ENCODE data around the gene ERBB4.

ERBB4 gene

DNA sequence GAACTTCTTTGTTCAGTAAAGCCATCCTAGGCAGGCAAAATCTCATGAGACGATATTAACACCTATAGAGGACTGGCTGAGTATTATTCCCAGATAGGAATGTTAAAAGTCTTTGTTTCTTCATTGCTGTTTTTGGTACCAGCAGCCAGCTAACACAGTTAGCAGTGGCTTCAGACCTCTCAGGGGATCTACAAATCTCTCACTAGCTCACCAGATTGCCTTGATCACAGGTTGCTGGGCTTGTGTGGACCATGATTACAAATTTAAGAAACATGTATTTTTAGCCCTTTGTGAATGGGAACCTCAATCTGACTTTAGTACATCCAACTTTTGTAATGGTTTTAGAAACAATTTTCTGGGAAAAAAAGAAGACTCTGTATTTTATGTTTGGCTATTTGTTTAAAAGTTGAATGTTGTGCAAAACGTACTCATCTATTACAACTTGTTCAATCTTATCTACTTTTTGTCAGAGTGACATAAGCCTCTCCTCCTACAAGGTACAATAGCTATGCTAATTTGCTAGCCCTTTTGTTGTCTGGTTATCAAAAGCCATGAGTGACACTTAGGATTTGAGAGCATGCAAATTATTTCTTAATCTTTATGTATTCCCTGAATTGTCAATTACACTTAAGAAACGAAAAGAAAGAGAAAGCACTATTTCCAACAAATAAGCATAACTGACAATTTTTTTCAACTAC is 693.1 kb downstream of the ERBB4 start:
- DNase-seq (ENCODE audit: low read depth), result no peak
- H3K4me3 ChIP-seq (ENCODE audit: control insufficient read depth, low read depth, low read length), result no peak overlapping the region
- TF ChIP-seq CTCF (conservative IDR thresholded peaks at IDR 0.05; ENCODE audit: control insufficient read depth, insufficient read depth, low read depth, low read length), result no peak

GRCh38 chr2:211837706-211838105 is 700.9 kb downstream of the ERBB4 start:
- TF ChIP-seq CTCF (conservative IDR thresholded peaks at IDR 0.05; ENCODE audit: control insufficient read depth, insufficient read depth, low read depth, low read length), result no peak
- DNase-seq (ENCODE audit: low read depth), result no peak
- no peak overlapping the region for H3K4me3 ChIP-seq (ENCODE audit: control insufficient read depth, low read depth, low read length)

DNA sequence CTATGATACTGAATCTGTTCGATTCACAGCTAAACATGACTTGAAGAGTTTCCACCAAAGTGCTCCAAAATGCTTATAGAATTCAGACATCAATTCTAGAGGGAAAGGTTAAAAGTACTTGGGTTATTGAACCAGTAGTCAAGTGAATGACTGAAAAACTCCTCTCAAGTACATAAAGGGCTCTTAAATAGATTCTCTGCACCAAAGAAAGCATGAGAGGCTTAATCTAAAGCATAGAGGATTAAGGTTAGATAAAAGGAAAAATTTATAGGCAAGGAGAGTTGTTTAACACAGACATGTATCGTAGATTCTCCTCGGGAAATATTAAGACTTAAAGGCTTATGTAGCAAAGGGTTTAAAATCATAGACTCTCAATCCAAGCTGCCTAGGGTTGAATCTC is 701.4 kb downstream of the ERBB4 start:
- TF ChIP-seq CTCF (conservative IDR thresholded peaks at IDR 0.05; ENCODE audit: control insufficient read depth, insufficient read depth, low read depth, low read length), result no peak
- DNase-seq (ENCODE audit: low read depth), result no peak
- no peak overlapping the region for H3K4me3 ChIP-seq (ENCODE audit: control insufficient read depth, low read depth, low read length)

DNA sequence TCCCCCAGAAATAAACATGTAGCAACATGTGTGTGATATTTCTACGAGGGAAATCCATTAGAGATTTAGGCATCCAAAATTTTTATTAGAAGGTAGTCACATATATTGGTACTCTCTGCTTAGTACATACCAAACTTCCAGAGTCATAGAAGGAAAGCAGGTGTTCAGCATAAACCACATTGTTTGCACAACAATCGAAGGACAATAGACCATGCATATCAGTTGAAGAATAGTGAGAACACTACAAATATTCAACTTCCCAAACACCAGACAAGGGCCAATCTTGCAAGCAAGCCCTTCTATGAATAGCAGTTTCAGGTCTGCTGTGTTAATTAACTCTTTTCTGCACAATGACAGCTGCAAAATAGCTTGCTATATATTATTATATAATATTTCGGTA is 702.2 kb downstream of the ERBB4 start:
- no peak overlapping the region for H3K4me3 ChIP-seq (ENCODE audit: control insufficient read depth, low read depth, low read length)
- no peak for TF ChIP-seq CTCF (conservative IDR thresholded peaks at IDR 0.05; ENCODE audit: control insufficient read depth, insufficient read depth, low read depth, low read length)
- DNase-seq (ENCODE audit: low read depth), result no peak

DNA sequence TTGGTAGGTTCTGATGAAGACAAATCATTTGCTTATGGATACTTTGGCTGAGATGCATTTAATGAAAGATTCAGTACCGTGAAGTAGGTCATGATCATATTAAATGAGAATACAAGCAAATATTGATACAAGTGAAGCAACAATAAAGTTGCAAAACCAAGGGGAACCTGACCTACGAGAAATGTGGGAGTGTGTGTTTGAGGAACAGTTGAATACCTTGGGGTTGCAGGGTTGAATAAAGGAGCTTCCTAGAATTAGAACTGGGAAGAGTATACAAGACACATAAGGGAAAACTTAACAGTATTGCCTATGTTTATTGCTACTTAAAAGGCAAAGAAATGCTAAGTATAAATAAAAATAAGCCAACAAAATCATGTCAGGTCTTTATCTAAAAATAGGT is 702.9 kb downstream of the ERBB4 start:
- TF ChIP-seq CTCF (conservative IDR thresholded peaks at IDR 0.05; ENCODE audit: control insufficient read depth, insufficient read depth, low read depth, low read length), result no peak
- H3K4me3 ChIP-seq (ENCODE audit: control insufficient read depth, low read depth, low read length), result no peak overlapping the region
- DNase-seq (ENCODE audit: low read depth), result no peak

- no peak for DNase-seq (ENCODE audit: low read depth)
- H3K4me3 ChIP-seq (ENCODE audit: control insufficient read depth, low read depth, low read length), result no peak overlapping the region
- no peak for TF ChIP-seq CTCF (conservative IDR thresholded peaks at IDR 0.05; ENCODE audit: control insufficient read depth, insufficient read depth, low read depth, low read length)
Measured at GRCh38 chr2:211833582-211834279, 704.9 kb downstream of the ERBB4 start.
